ENCODE data around the gene VPS29.
A peak's percentile ranks its signal among the peaks of the same experiment; 100 is the strongest.
"Not testable (repeated sequence)": the region's sequence is repeated elsewhere in the genome, so short reads cannot be mapped to it uniquely, and the experiment has no call there.

The VPS29 gene

GRCh38 chr12:110520876-110521712 lies 19.2 kb upstream of the VPS29 start:
- DNase-seq (ENCODE audit: low read depth): not testable (repeated sequence)

GRCh38 chr12:110518014-110518413 lies 16.1 kb upstream of the VPS29 start:
- not testable (repeated sequence) for DNase-seq (ENCODE audit: low read depth)

GRCh38 chr12:110516995-110517394 lies 15.1 kb upstream of the VPS29 start:
- DNase-seq (ENCODE audit: low read depth): no peak

GRCh38 chr12:110514363-110514762 lies 12.5 kb upstream of the VPS29 start:
- no peak for DNase-seq (ENCODE audit: low read depth)

- no peak for DNase-seq (ENCODE audit: low read depth)
Measured at GRCh38 chr12:110513842-110514241, 11.9 kb upstream of the VPS29 start.

GRCh38 chr12:110508071-110508586 lies 6.2 kb upstream of the VPS29 start:
- DNase-seq (ENCODE audit: low read depth): no peak

- DNase-seq (ENCODE audit: low read depth): no peak
Measured at GRCh38 chr12:110505332-110505731, 3.4 kb upstream of the VPS29 start.

GRCh38 chr12:110503432-110503831 lies 1.5 kb upstream of the VPS29 start:
- DNase-seq (ENCODE audit: low read depth): no peak

- peak; percentile 13 for DNase-seq (ENCODE audit: low read depth)
Measured at GRCh38 chr12:110501399-110501751, 536 bp downstream of the VPS29 start.

- peak; percentile 22 for DNase-seq (ENCODE audit: low read depth)
Measured at GRCh38 chr12:110498984-110499706, 2.8 kb downstream of the VPS29 start.

- no peak for DNase-seq (ENCODE audit: low read depth)
Measured at GRCh38 chr12:110475426-110475825, 26.5 kb downstream of the VPS29 start.

- DNase-seq (ENCODE audit: low read depth): peak; percentile 97
Measured at GRCh38 chr12:110468214-110469048, 33.5 kb downstream of the VPS29 start, which contains the start of the genes FAM216A and GPN3. Gene FAM216A, plus strand, starts transcription at chr12:110468845. Its CDS starts 31 bp downstream, at chr12:110468876. Gene GPN3, minus strand, starts transcription at chr12:110468257. Its CDS starts 54 bp downstream, at chr12:110468203.

GRCh38 chr12:110467847-110468213 lies 34.1 kb downstream of the VPS29 start:
- no peak for DNase-seq (ENCODE audit: low read depth)

- no peak for DNase-seq (ENCODE audit: low read depth)
Measured at GRCh38 chr12:110466791-110467190, 35.1 kb downstream of the VPS29 start.

- not testable (repeated sequence) for DNase-seq (ENCODE audit: low read depth)
Measured at GRCh38 chr12:110465765-110466164, 36.1 kb downstream of the VPS29 start.

- DNase-seq (ENCODE audit: low read depth): no peak
Measured at GRCh38 chr12:110465024-110465423, 36.9 kb downstream of the VPS29 start.

GRCh38 chr12:110461189-110461588 lies 40.7 kb downstream of the VPS29 start:
- DNase-seq (ENCODE audit: low read depth): not testable (repeated sequence)

GRCh38 chr12:110458756-110459155 lies 43.2 kb downstream of the VPS29 start:
- DNase-seq (ENCODE audit: low read depth): no peak

GRCh38 chr12:110453569-110454296 lies 48.2 kb downstream of the VPS29 start:
- no peak for DNase-seq (ENCODE audit: low read depth)

GRCh38 chr12:110451263-110451662 lies 50.6 kb downstream of the VPS29 start:
- no peak for DNase-seq (ENCODE audit: low read depth)

- DNase-seq (ENCODE audit: low read depth): peak; percentile 87
Measured at GRCh38 chr12:110449799-110450497, 52.0 kb downstream of the VPS29 start, which contains the start of gene ARPC3. Gene ARPC3, minus strand, starts transcription at chr12:110450337. Its CDS starts 77 bp downstream, at chr12:110450260.
